HepG2 (cell line): Measurements from ENCODE around the gene PTPN3. TPM values are rescaled to one million over a fixed set of nuclear protein-coding genes. Genes with fewer than 3 reads are reported as not detected.

Experiments
- ATAC-seq: fragments of 200-7000 bp; cut with Tn5 transposase; 3 replicates; pipeline ENCODE4 v1.9.1; 2020; ENCODE audit warnings: mild to moderate bottlenecking, moderate library complexity
- BruUV-seq: library from RNA; stranded (reverse); fragments of 400-500 nt; replicated peaks from 2 replicates; lab custom pipeline; 2021; lab: Mats Ljungman, UMichigan
- CTCF ChIA-PET: fragments of 300-600 bp; formaldehyde crosslinking; extraction: SDS; loops from one replicate; lab custom pipeline; 2021; ENCODE audit warnings: low total read pairs, inconsistent platforms, low intra/inter-chr PET ratio; lab: Yijun Ruan, JAX
- POLR2A ChIA-PET: fragments of 350-600 bp; sonication (Branson Sonifier 250); formaldehyde crosslinking; loops from one replicate; lab custom pipeline; 2020; ENCODE audit warnings: antibody characterized with exemption, inconsistent platforms; lab: Yijun Ruan, JAX
- DNase-seq: peaks from one replicate; pipeline ENCODE4 v3.0.0-alpha.2; 2015; ENCODE audit warnings: low spot score
- FAIRE-seq: peaks from 3 replicates; lab custom pipeline; 2011; peaks lifted over from hg19 to GRCh38; lab: Jason Lieb, UNC
- H2AFZ ChIP-seq: one replicate; pipeline ENCODE4 v1.6.1; 2011; ENCODE audit warnings: low read length, inconsistent platforms
- H3K27ac ChIP-seq: fragments of 300-600 bp; 3 replicates; pipeline ENCODE4 v1.8.0; 2011; ENCODE audit warnings: mixed run types, mild to moderate bottlenecking, mixed read lengths, low read length, inconsistent platforms; ENCODE audit not compliant: insufficient read depth; ENCODE audit errors: extremely low read length
- H3K27me3 ChIP-seq, 2 experiments: fragments of 200-600 bp in 1 of 2; 2 replicates in 1 of 2; 3 replicates in 1 of 2; pipeline versions ENCODE4 v1.6.0 to v1.8.0; 2011; ENCODE audit warnings: low read length in 2 of 2, mild to moderate bottlenecking in 2 of 2, moderate library complexity in 2 of 2, inconsistent platforms in 1 of 2; ENCODE audit not compliant: insufficient read depth in 2 of 2, control insufficient read depth in 1 of 2
- H3K36me3 ChIP-seq, 2 experiments: fragments of 200-600 bp in 1 of 2; replicated peaks in 1 of 2; 2 replicates in 1 of 2; 3 replicates in 1 of 2; pipeline versions ENCODE4 v1.5.1 to v1.8.0; 2011; ENCODE audit warnings: low read length in 2 of 2, inconsistent platforms in 1 of 2; ENCODE audit not compliant: insufficient read depth in 2 of 2, control insufficient read depth in 1 of 2
- H3K4me1 ChIP-seq: 2 replicates; pipeline ENCODE4 v1.5.1; 2012; ENCODE audit warnings: low read length, inconsistent platforms; ENCODE audit not compliant: insufficient read depth
- H3K4me2 ChIP-seq: 2 replicates; pipeline ENCODE4 v1.6.0; 2011; ENCODE audit warnings: low read depth, low read length, inconsistent platforms
- H3K4me3 ChIP-seq, 3 experiments: fragments of 200-600 bp in 1 of 3; sonication (generic), shearing (Covaris generic) in 1 of 3; replicated peaks in 1 of 3; 2 replicates each; pipeline ENCODE4 v1.5.1; 2011 to 2016; ENCODE audit warnings: low read length in 3 of 3, inconsistent platforms in 2 of 3, low read depth in 2 of 3, mild to moderate bottlenecking in 2 of 3, control low read depth in 1 of 3, mixed read lengths in 1 of 3; ENCODE audit not compliant: insufficient read depth in 1 of 3
- H3K79me2 ChIP-seq: one replicate; pipeline ENCODE4 v1.6.1; 2011; ENCODE audit warnings: low read length, inconsistent platforms; ENCODE audit not compliant: insufficient read depth
- H3K9ac ChIP-seq: 2 replicates; pipeline ENCODE4 v1.6.0; 2011; ENCODE audit warnings: mild to moderate bottlenecking, low read depth, low read length, inconsistent platforms; ENCODE audit not compliant: insufficient read depth
- H3K9me3 ChIP-seq: 2 replicates; pipeline ENCODE4 v1.5.1; 2012; ENCODE audit warnings: mild to moderate bottlenecking, low read length
- H4K20me1 ChIP-seq: 2 replicates; pipeline ENCODE4 v1.6.0; 2011; ENCODE audit warnings: inconsistent platforms, mild to moderate bottlenecking, low read length, moderate library complexity; ENCODE audit not compliant: insufficient read depth
- CREBL2 ChIP-seq: sonication (generic); formaldehyde crosslinking; IDR thresholded peaks from 2 replicates; pipeline ENCODE4 v1.8.1; 2023; ENCODE audit warnings: missing genetic modification reagents, mild to moderate bottlenecking, borderline replicate concordance
- DNMT3B ChIP-seq: conservative IDR thresholded peaks from 2 replicates; pipeline ENCODE4 v1.6.1; 2016; ENCODE audit warnings: missing biosample characterization, control low read depth
- HIC2 ChIP-seq: sonication (generic); formaldehyde crosslinking; IDR thresholded peaks from 2 replicates; pipeline ENCODE4 v1.9.0; 2022; ENCODE audit warnings: low read depth, missing genetic modification reagents
- NFE2L2 ChIP-seq: fragments of 150-350 bp; IDR thresholded peaks from 2 replicates; pipeline ENCODE4 v1.6.1; 2014; ENCODE audit warnings: low read length
- ZFP82 ChIP-seq: sonication (generic); formaldehyde crosslinking; IDR thresholded peaks from 2 replicates; pipeline ENCODE4 v1.5.1; 2020; ENCODE audit warnings: mild to moderate bottlenecking, missing genetic modification reagents, borderline replicate concordance
- ZFYVE20 ChIP-seq: sonication (generic); formaldehyde crosslinking; IDR thresholded peaks from 2 replicates; pipeline ENCODE4 v1.8.0; 2023; ENCODE audit warnings: low read depth, mild to moderate bottlenecking, moderate library complexity, missing genetic modification reagents, borderline replicate concordance
- ZNF264 ChIP-seq: sonication (generic); formaldehyde crosslinking; IDR thresholded peaks from 2 replicates; pipeline ENCODE4 v1.4.0; 2020; ENCODE audit warnings: missing genetic modification reagents
- ZNF552 ChIP-seq: sonication (generic); formaldehyde crosslinking; IDR thresholded peaks from 2 replicates; pipeline ENCODE4 v1.9.0; 2022; ENCODE audit warnings: missing genetic modification reagents, mild to moderate bottlenecking, borderline replicate concordance
- ZNF589 ChIP-seq: sonication (generic); formaldehyde crosslinking; conservative IDR thresholded peaks from 2 replicates; pipeline ENCODE4 v1.8.0; 2022; ENCODE audit warnings: mild to moderate bottlenecking, moderate library complexity, missing genetic modification reagents
- ZNF615 ChIP-seq: sonication (generic); formaldehyde crosslinking; IDR thresholded peaks from 2 replicates; pipeline ENCODE4 v1.5.0; 2020; ENCODE audit warnings: mild to moderate bottlenecking, missing genetic modification reagents, borderline replicate concordance
- ZNF800 ChIP-seq: sonication (generic); formaldehyde crosslinking; IDR thresholded peaks from 2 replicates; pipeline ENCODE4 v1.4.0; 2020; ENCODE audit warnings: missing genetic modification reagents
- WGBS: methylation state at CpG from one replicate; pipeline ENCODE4 v1.1.6; 2017; ENCODE audit warnings: low lambda C conversion rate; 5-methylcytosine and 5-hydroxymethylcytosine counted together
- in situ Hi-C: cut with HindIII; loops from 2 replicates; pipeline ENCODE4 v1.10.0; 2017; ENCODE audit warnings: low pct_unique_long_range_greater_than_20kb; ENCODE audit not compliant: extremely low pct_ligation_motif_present
- intact Hi-C: fragments of 100-400 bp; cut with micrococcal nuclease; formaldehyde crosslinking; loops from one replicate; pipeline ENCODE4 v1.10.0; 2022; ENCODE audit not compliant: unreplicated experiment
- polyA plus RNA-seq, 8 experiments: library from polyadenylated mRNA; depleted of rRNA in 3 of 8; stranded (reverse) in 7 of 8; unstranded in 1 of 8; fragments of >200 nt; fragmentation: Illumina TruSeq in 4 of 8; extraction: Trizol in 4 of 8; gene quantifications; 2 replicates each; pipeline versions ENCODE4 v1.2.1 to v1.2.3, GENCODE V29; 2011 to 2016; ENCODE audit warnings: low read depth in 4 of 8, missing spikeins in 1 of 8, mixed read lengths in 1 of 8; ENCODE audit not compliant: insufficient read depth in 1 of 8
- total RNA-seq, 5 experiments: library from RNA; depleted of rRNA; stranded (reverse); fragments of >200 nt; fragmentation: Illumina TruSeq; extraction: Trizol; gene quantifications; 2 replicates each; pipeline ENCODE4 v1.2.3, GENCODE V29; 2016; ENCODE audit warnings: low read depth in 1 of 5
- TF ChIP-seq, protein P1 (sequence below): sonication (generic); formaldehyde crosslinking; IDR thresholded peaks from 2 replicates; pipeline ENCODE4 v1.8.0; 2022; ENCODE audit warnings: mild to moderate bottlenecking, missing genetic modification reagents

The PTPN3 gene
- total and polyA plus RNA-seq, 2 of the 13 experiments (the other 11 are each of a cell fraction or from before 2014, with no cell fraction given), result 5.6 to 20.5 TPM

- DNase-seq, result no peak
- Histone ChIP-seq H4K20me1 (no peaks in the 10 kb centered on the region), H2AFZ (no peak overlapping the region), H3K27ac (no peak overlapping the region), H3K4me1 (no peaks in the 10 kb centered on the region), H3K36me3 (peaks cover 9 to 20% of the 10 kb centered on the region in 2 experiments; a peak in 4 of 5 replicates), H3K27me3 (no peaks in the 10 kb centered on the region), H3K4me2 (no peak overlapping the region), H3K9ac (no peak overlapping the region), H3K4me3 (no peak overlapping the region), H3K79me2 (no peaks in the 10 kb centered on the region), H3K9me3 (no peaks in the 10 kb centered on the region)
- WGBS, result 96% methylated on average over 8 of the region's 8 CpGs
- intact Hi-C loops (no loop called here), in situ Hi-C loops (no loop called here)
- POLR2A ChIA-PET, result no interaction called here
- CTCF ChIA-PET, result no interaction called here
- no peak for ATAC-seq
- BruUV-seq, result no TSS peak
- no peak for FAIRE-seq
- TF ChIP-seq HIC2 (CRISPR knock-in tag) (no peak), ZFYVE20 (no peak)
Observed at GRCh38 chr9:109417054-109417453, 81.1 kb downstream of the PTPN3 start.

DNA sequence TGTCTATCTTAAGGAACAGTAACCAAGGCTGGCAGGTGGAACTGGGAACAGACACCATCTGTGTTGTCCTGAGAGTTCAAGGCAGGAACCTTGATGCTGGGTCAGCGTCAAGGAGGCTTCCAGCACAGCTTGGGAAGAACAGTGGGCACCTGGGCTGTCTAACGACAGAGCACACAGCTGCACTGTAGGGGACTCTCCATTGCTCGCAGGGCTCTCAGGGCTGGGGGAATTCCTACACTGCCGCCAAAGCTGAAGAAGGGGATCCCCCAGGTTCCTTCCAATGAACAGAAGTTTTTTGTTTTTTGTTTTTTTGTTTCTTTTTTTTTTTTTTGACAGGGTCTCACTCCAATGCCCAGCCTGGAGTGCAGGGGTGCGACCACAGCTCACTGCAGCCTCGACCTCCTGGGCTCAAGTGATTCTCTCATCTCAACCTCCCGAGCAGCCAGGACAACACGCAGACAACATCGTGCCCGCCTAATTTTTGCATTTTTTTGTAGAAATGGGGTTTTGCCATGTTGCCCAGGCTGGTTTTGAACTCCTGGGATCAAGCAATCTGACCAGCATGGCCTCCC, 81.9 kb downstream of the PTPN3 start:
- FAIRE-seq (no peak), DNase-seq (no peak), ATAC-seq (no peak)
- Histone ChIP-seq H3K4me1 (no peaks in the 10 kb centered on the region), H3K4me2 (no peak overlapping the region), H4K20me1 (no peaks in the 10 kb centered on the region), H2AFZ (no peak overlapping the region), H3K4me3 (no peak overlapping the region), H3K9ac (no peak overlapping the region), H3K9me3 (no peaks in the 10 kb centered on the region), H3K79me2 (no peaks in the 10 kb centered on the region), H3K27me3 (no peaks in the 10 kb centered on the region), H3K36me3 (peaks cover 9 to 22% of the 10 kb centered on the region in 2 experiments; a peak in 4 of 5 replicates), H3K27ac (no peak overlapping the region)
- ChIA-PET POLR2A (no interaction called here), CTCF (no interaction called here)
- intact Hi-C loops (no loop called here), in situ Hi-C loops (no loop called here)
- TF ChIP-seq DNMT3B (CRISPR knock-in tag), result no peak
- no peak for TF ChIP-seq ZNF552
- TF ChIP-seq ZNF589 (CRISPR knock-in tag), result no peak
- TF ChIP-seq ZFP82, result no peak
- no peak for TF ChIP-seq CREBL2 (CRISPR knock-in tag)
- TF ChIP-seq NFE2L2, result no peak
- TF ChIP-seq ZNF264 (CRISPR knock-in tag), result no peak
- no peak for TF ChIP-seq ZNF800 (CRISPR knock-in tag)
- TF ChIP-seq, protein P1, sequence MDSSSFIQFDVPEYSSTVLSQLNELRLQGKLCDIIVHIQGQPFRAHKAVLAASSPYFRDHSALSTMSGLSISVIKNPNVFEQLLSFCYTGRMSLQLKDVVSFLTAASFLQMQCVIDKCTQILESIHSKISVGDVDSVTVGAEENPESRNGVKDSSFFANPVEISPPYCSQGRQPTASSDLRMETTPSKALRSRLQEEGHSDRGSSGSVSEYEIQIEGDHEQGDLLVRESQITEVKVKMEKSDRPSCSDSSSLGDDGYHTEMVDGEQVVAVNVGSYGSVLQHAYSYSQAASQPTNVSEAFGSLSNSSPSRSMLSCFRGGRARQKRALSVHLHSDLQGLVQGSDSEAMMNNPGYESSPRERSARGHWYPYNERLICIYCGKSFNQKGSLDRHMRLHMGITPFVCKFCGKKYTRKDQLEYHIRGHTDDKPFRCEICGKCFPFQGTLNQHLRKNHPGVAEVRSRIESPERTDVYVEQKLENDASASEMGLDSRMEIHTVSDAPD, result no peak
- no peak for TF ChIP-seq ZNF615 (CRISPR knock-in tag)
- 99% methylated on average over 9 of the region's 10 CpGs for WGBS
- BruUV-seq, result no TSS peak
